Left lobe of liver (tissue), 2 donors: Measurements from ENCODE around the gene SCTR. TPM values are rescaled to one million over a fixed set of nuclear protein-coding genes. Genes with fewer than 3 reads are reported as not detected.

Source experiments
- ATAC-seq: fragments of 200-7000 bp; cut with Tn5 transposase; one replicate; pipeline ENCODE4 v1.9.1; 2020; ENCODE audit warnings: mild to moderate bottlenecking, moderate library complexity
- DNase-seq: peaks from one replicate; pipeline ENCODE4 v3.0.0-alpha.2; 2020; ENCODE audit warnings: low spot score
- total RNA-seq: library from RNA; stranded (reverse); gene quantifications from one replicate; pipeline ENCODE4 v1.2.1, GENCODE V29; 2021
- donor health status: DM: no; HTN: no; CAD: no; lungs with moderate emphysema.
- donor health status: DM: no; HTN: yes; CAD: no.

The SCTR gene
- total RNA-seq, 1 donor from 2014 or later, result 0.10 TPM

DNA sequence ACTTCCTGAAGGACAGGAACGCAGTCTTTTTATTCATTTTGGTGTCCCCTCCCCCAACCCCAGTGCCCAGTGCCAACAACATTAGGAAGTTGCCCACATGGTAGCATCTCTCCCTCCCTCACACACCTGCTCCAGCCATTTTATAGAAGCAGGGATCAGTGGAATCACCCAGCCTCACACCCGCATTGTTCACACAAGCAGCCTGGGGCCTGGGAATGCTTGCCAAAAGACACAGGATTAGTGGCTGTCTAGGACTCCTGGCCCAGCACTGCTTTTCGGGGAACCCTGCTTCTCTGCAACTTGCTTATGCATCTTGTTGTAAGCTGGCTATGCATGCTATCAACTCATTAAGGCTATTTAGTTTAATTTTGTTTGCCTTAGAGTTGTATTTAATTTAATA is 74.8 kb downstream of the SCTR start:
- DNase-seq, result no peak
- ATAC-seq, result peak; percentile 6

DNA sequence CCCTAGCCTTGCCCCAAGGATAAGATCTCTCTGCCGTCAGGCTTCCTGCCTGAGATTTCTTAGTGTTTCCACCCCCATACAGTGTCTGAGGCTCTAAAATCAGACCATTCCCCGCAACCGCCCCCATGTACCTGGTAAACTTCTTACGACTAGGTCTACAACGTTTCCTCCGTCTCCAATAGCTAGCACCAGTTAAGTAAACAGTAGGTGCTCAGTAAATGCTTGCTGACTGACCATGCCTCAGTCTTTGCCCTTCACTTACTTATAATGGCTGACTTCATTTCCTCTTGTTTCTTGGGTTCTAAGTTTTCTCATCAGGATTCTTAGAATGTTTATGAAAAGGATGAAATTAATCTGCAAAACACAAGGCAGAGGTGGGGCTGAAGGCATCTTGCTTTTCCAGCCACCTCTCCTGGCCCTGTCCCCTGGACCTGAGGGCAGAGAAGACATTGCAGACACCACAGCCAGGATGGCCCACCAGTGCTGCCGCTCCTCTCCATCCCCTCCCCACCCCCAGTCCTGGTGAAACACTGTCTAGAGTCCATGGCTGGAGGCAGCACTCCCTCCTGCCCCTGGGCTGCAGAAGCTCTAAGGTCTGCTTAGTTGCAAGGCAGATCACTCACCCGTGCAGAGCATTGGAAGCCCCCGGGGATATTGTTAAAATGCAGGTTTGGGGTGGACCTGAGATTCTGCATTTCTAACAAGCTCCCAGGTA is 75.7 kb downstream of the SCTR start:
- ATAC-seq, result no peak
- DNase-seq, result no peak

DNA sequence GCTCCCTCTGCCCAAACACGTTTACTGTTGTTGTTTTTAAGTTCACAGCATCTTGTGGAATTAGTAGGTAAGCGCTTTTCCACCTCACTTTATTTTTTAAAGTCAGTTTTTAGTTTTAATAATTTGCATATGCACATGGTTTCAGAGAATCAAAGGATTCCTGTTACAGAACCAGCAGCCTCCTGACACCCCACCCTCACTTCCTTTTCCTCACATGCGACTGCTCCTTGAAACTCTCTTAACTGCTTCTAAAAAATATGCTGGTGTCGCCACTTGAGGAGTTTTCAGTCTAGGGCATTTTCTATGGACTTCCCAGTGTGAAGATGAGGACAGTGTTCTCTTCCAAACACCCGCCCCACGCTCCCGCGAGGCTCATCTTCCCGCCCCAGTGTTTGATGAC is 78.2 kb downstream of the SCTR start:
- DNase-seq, result no peak
- no peak for ATAC-seq

DNA sequence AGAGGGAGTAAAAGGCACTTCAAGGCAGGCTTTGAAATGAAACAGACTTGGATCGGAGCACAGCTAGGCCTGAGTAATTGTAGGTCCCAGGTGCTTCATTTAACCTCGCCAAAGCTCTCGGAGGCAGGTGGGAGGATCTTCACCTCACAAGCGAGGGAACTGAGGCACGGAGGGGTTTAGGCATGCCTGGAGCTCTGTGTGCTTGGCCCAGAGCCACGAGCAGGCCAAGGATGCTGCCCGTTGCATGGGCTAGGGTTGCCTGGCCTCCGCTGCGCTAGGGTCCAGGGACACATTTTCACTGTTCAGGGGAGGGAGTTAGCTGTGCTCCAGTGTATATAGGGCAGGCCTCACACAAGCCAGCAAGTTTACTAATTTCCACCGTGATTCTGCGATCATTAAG is 81.4 kb downstream of the SCTR start:
- DNase-seq (no peak), ATAC-seq (peak; percentile 29)

DNA sequence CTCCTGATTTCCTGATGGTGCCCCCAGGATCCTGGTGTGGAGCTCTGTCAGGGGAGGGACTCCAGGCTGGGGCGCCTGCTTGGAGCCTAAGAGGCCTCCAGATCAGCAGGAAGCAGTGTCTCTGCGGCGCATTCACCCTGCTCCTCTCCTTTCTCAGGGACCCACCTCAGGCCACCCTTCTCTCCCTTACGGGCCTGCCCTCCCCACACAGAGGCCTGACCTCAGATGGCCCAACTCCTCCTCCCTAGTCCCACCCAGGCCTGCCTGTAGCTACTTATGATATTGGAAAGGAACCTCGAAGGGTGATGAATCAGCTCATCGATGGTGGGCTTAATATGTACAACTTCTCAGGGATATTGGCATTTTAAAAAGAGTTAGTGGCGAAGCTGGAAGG is 82.1 kb downstream of the SCTR start:
- peak; percentile 10 for ATAC-seq
- no peak for DNase-seq

DNA sequence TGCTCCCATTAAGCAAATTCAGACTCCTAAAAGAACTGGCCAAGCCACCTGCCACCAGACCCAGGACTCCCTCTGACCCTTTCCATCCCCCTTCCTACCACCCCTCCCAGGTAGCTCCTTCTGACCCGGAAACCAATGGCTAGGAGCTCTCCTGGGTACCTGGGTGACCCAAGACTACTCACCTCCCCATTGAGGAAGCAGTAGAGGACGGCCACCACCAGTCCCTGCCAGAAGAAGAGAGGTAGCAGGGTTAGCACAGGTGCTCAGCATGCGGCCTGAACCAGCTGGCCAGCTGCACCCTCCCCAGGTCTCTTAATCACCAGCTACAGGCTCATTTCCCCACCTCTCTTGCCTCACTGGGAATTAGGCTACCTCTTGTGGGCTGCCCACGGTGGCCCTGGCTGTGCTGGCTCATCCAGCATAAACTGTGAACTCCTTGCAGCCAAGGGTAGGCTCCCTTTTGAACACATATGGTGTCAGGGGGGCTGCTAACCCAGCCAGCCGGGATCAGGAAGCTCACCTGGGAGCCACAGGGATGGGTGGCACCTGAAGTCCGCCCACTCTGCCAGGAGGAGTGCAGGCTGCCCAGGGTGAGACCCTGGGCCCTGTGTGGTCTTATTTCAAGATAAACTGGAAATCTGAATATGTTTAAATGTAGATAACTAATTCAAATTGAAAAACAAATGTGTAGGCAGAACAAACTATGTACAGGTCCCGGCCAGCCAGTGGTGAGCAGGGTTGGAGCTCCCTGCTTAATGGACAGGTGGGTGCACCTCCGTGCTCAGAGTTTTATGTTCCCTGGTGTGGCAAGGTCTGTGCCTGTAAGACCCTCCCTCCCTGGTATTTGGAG is 82.7 kb downstream of the SCTR start:
- DNase-seq, result no peak
- peak; percentile 10 for ATAC-seq

DNA sequence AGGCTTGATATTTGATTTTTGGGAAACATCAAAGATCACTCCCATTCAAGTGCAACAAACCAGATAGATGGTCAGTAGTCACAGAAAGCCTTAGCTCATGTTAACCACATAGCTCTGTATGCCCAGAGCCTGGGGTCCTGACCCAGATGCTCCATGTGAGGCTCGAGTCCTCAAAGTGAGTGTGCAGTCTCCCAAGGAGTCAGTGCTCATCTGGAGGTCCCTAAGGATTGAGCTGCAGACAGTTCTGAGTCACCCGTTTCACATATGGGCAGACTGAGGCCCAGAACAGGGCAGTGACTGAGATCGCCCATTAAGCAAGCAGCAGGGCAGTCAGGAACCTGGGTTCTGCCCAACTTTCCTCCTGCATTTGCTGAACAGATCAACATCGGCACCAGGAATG is 83.4 kb downstream of the SCTR start:
- ATAC-seq (no peak), DNase-seq (no peak)

DNA sequence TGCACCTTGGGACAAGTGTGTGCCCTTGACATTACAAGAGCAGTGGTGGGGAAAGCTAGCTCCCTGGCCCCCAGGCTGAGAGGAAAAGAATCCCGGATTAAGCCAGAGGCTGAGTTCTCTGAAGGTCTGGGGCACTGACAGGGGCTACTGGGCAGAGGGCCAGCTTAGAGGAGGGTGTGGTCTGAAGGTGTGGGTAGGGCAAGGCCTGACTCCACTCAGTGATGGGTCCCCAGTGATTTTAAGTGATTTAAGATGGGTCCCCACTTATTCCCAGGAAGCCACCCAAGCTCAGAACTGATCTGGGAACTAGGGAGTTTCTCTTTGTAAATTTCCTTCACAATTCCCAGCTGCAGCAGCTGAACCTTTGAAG is 83.8 kb downstream of the SCTR start:
- no peak for ATAC-seq
- DNase-seq, result no peak

DNA sequence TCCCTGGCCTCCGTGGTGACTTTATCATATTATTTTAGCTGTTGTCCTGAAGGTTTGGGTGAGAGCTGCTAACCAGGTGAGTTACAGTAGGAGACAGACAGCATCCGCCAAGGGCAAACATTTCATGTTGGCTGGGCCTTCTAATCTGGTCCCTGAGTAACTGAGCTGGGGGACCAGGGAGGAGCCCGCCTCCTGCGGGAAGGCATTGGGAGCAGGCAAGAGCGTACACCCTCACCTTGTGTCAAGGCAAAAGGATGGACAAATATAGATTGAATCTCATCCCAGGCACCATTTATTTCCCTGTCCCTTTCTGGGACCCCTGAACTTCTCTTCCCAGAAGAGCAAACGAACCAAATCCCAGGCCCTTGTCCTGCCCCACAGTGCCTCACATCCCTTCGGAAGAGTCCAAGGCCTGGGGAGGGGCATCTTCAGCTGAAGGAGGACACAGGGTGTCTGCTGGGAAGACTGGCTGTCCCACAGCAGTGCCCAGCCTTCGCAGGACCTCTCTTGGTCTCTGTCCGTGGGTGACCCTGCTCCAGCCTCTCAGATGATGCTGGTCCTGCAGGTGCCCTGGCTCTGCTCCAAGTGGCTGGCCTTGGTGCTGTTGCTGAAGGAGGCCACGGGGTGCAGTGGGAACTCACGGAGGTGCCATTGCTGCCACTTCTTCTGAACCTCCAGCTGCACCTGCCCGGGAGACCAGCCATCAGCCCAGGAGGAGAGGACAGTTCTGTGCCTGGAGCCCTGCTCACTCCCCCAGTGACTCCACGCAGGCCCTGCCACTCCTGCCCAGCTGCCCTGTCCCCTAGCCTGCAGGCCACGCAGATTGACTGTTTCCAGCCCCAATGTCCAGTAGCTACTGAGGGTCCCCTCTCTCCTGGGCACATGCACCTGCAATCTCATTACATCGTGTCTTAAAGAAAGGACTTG is 84.4 kb downstream of the SCTR start:
- no peak for ATAC-seq
- no peak for DNase-seq

DNA sequence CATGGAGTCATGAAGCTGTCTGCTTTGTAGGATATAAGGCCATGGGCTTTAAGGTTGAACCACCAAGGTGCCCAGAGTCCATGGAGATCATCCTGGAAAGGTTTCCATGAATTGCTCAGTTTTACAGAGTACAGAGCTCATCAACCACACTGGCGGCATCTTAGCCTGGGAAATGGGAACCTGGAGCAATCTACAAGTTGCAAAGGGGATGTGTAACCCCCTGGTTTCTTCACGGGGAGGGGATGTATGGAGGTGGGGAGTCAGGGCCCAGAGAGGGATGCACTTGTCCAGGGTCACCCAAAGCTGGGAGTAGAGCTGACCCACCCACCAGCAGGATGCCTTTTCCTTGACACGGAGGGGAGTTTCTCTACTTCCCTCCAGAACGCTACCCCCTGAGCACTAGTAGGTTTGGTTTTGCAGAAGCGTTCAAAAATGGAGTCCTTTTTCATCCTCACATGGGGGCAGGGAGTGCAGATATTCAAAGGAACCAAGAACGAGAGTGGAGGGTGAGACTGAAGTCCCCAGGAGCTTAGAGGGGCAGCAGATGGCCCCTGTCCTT is 85.5 kb downstream of the SCTR start:
- no peak for DNase-seq
- ATAC-seq, result no peak

DNA sequence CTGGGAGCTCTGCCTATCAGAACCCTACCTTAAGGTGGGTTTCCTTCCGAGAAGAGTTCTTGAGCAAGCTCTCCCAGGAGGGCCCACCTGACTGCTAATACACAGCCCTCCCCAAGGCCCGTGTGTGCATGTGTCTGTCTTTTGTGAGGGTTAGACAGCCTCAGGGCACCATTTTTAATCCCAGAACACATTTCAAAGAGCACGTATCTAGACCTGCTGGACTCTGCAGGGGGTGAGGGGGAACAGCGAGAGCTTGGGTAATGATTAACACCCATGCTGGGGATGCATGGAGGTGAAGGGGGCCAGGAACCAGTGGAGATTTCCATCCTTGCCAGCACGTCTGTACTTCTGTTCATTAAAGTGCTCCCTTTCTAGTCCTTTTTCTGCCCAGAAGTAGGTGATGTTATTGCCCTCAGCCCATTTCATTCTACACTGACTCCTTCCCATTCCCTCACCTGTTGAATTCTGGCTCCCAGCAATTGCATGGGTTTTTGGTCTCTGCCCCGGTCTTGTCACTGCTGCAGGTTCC is 86.1 kb downstream of the SCTR start:
- DNase-seq, result no peak
- ATAC-seq, result peak; percentile 22

DNA sequence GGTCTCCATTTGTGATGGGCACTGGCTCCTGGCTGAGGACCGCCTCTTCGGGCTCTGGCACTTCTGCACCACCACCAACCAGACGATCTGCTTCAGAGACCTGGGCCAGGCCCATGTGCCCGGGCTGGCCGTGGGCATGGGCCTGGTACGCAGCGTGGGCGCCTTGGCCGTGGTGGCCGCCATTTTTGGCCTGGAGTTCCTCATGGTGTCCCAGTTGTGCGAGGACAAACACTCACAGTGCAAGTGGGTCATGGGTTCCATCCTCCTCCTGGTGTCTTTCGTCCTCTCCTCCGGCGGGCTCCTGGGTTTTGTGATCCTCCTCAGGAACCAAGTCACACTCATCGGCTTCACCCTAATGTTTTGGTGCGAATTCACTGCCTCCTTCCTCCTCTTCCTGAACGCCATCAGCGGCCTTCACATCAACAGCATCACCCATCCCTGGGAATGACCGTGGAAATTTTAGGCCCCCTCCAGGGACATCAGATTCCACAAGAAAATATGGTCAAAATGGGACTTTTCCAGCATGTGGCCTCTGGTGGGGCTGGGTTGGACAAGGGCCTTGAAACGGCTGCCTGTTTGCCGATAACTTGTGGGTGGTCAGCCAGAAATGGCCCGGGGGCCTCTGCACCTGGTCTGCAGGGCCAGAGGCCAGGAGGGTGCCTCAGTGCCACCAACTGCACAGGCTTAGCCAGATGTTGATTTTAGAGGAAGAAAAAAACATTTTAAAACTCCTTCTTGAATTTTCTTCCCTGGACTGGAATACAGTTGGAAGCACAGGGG is 87.1 kb downstream of the SCTR start:
- DNase-seq, result no peak
- ATAC-seq, result no peak

DNA sequence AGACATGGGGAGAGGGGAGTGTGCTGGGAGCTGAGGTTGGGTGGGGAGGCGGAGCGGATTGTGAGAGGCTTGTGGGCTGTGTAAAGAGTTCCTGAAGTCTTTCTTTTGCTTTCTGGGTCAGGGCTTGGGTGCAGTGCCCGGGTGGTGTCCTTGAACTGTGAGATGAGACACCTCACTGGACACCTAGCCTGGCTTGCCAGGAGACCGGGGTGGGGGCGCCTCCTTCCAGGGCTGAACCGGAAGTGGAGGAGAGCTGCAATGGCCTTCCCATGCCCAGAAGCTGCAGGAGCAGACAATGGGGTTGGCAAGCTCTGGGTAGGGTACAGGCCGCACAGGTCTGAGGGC is 88.4 kb downstream of the SCTR start:
- DNase-seq (no peak), ATAC-seq (no peak)

DNA sequence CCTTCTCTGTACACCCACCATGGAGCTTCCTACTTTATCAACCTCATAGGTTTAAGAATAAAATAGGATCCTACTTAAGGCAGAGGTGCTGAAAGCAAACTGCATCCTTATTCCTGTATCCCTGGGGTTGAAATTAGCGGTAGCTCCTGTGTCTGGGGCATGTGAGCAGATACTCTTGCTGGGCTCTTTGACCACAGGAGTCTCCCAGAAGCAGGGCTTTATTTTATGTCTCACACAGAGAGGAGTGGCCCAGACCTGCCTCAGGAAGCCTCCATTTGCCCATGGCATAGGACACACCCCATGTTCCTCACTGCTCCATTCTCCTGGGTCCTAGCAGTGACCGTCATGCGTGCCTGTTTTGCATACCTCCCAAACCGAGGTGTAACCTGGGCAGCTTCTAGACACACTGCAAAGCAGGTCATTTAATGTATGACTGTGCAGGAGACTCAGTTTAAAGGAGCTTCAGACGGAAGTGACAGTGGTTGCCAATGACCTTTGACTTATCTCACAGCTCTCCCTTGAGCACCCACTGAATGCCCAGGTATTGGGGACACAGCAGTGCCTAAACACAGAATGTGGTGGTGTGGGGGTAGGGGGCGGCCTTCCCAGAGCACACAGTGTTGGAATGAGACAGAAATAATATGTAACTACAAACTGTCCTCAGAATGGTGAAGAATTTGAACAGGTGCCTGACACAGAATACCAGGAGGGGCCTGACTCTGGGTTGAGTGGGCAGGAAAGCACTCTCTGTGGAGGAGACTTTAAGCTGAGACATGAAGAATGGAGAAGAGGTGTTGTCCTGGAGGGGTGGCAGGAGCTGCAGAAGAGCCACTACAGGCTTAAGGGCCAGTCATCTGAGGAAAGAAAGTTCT is 89.0 kb downstream of the SCTR start:
- DNase-seq (no peak), ATAC-seq (no peak)

DNA sequence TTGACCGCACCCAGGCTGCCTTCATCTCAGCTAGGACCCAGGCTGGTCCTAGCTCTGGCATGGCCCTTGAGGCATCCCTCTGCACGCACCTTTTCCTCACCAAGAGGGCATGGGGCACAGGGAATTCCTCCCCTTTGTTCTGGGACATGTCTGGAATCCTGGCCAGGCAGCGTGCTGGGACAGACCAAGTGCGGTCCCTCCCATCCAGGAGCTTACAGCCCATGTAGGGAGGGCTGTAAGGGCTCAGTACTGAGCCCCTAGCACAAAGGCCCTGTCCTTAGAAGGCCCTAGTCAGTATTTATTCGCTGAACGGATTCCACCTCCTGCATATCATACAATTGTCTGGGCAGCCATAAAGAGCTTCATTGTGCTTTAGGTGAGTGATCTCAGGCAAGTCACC is 89.6 kb downstream of the SCTR start:
- no peak for ATAC-seq
- no peak for DNase-seq

DNA sequence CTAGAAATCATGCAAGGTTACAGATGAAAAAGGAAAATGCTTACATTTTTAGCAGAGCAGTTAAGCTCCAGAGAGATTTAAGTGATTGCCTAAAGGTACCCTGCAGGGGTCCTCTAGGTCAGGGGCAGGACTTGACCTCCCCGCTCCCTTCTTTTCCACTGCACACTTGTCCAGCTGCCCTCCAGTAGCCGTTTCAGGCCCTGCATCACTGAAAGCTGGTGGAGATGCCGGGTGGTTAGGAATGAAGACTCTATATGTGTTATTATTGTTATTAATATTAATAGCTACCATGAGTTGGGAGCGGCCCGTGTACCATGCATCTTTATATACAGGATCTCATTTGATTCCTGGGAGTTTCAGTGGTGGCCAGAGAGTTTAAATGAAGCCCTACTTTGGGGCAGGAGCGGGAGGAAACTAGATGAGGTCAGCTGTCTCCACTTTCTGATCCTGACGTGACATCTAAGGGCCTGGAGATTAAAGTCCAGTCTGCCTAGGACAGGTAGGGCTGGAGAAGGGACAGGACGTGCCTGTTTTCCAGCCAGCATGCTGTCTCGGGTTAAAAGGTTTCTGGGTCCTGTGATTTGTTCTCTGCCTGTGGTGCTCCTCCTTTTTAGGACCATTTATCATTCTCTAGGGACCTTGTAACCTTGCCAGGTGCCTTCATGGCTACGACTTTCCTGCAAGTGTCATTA is 90.5 kb downstream of the SCTR start:
- ATAC-seq (peak; percentile 50), DNase-seq (peak; percentile 88)

DNA sequence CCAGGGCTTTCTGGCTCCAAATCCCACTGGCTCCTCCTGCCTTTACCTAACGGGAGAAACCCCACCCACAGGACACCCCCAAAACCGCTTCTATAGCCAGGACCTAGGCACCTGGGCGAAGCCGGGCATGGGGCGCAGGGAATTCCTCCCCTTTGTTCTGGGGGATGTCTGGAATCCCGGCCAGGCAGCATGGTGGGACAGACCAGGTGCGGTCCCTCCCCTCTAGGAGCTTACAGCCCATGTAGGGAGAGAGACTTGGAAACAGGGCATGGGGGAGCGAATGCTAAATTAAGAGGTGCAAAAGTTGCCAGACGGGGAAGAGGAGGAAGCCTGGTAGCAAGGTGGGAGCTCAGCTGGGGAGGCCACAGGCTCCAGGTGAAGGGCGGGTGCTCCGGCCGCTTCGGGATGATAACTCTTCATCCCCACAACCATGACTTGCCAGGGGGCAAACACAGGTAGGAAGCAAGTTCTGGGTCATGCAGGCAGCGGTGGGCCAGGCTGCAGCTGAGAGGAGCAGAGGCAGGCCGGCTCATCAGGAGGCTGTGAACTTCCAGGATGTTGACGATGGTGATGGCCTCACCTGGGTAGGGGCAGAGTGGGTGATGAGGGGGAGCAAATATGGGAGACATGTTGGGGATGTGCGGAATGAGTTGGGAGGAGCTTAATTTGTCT is 91.3 kb downstream of the SCTR start:
- DNase-seq (no peak), ATAC-seq (no peak)
